HG03378 (cell line): Measurements from ENCODE around the gene MTX1.

Source experiments
- ATAC-seq: cut with Tn5 transposase; IDR thresholded peaks from one replicate; pipeline ENCODE4 v1.9.1; 2021; ENCODE audit warnings: mild to moderate bottlenecking, moderate library complexity; ENCODE audit not compliant: unreplicated experiment

Gene MTX1

DNA sequence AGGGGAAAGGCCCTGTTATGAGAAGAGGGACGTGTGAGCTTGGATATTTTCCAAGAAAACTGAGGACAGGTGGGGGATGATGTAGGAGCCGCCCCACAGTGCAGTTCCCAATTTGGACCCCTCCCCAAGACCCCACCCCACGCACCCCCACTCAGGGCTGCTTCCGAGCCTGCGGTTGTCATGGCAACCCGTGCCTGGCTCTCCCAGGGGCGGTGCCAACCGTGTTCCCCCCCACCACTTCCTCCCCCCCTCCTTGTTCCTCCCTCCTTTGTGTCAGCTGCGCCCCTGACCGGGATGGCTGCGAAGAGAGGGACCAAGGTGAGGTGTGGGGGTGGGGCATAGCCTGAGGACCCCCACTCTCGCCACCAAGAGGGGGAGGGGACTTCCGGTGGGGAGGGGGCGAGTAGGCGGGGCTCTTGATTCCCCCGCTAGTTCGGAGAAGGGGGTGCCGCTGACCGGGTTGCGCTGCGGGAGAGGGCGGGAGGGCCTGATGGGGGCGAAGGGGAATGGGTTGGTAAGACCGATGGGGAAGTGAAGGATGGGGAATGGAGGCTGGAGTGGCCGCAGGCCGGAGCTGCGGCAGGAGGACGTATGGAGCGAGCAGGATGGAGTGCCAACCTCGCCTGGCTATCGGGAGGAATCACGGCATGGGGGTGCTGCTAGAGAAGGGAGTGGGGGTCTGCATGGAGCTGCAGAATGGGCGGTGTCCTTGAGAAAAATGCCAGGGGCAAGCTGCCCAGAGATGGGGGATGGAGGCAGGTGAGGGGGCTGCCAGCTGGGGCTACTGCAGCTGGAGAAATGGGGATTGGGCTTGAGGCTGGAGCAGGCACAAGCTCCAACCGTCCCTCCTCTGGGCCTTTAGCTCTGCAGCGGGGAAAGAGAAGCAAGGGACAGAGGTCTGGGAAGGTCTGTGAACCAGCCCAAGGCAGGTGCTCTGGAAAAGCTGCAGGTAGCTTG, 33.9 kb upstream of the MTX1 start:
- no peak for ATAC-seq

GRCh38 chr1:155175281-155175926, 33.1 kb upstream of the MTX1 start:
- ATAC-seq, result no peak

- ATAC-seq, result no peak
Measured at GRCh38 chr1:155175927-155176371, 32.5 kb upstream of the MTX1 start.

- no peak for ATAC-seq
Measured at GRCh38 chr1:155176544-155177071, 31.9 kb upstream of the MTX1 start.

DNA sequence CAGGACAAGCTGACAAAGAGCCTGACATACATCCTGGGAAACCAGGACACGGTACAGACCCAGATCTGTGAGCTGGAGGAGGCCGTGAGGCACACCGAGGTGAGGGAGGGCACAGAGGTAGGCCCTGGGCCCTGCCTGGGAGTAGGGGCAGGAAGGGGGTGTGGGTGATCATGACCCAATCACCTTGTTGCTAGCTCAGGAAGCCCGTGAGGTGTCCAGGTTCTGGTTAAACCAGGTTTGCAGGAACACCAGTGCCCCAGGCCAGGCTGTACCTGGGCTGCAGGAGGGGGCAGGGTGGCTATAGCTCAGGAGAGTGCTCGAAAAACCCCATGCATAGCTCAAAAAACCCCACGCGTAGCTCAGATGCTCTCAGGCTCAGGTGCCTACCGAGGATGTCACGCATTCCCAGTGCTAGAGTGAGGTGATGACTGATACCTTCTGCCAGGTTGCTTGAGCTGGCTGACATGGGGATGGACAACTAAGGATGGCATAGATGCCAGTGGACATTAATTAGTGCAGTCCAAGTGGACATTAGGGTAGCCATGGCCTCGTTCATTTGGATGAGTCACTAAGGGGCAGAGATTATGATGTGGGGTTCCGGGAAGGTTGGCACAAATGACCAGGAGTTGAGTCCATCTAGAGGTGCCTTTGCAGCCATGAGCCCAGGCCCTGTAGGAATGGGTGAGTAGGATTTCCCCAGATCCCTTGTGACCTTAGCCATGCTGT, 31.1 kb upstream of the MTX1 start:
- ATAC-seq, result no peak

GRCh38 chr1:155177918-155178281, 30.6 kb upstream of the MTX1 start:
- no peak for ATAC-seq

GRCh38 chr1:155178441-155179111, 29.9 kb upstream of the MTX1 start:
- ATAC-seq, result no peak

DNA sequence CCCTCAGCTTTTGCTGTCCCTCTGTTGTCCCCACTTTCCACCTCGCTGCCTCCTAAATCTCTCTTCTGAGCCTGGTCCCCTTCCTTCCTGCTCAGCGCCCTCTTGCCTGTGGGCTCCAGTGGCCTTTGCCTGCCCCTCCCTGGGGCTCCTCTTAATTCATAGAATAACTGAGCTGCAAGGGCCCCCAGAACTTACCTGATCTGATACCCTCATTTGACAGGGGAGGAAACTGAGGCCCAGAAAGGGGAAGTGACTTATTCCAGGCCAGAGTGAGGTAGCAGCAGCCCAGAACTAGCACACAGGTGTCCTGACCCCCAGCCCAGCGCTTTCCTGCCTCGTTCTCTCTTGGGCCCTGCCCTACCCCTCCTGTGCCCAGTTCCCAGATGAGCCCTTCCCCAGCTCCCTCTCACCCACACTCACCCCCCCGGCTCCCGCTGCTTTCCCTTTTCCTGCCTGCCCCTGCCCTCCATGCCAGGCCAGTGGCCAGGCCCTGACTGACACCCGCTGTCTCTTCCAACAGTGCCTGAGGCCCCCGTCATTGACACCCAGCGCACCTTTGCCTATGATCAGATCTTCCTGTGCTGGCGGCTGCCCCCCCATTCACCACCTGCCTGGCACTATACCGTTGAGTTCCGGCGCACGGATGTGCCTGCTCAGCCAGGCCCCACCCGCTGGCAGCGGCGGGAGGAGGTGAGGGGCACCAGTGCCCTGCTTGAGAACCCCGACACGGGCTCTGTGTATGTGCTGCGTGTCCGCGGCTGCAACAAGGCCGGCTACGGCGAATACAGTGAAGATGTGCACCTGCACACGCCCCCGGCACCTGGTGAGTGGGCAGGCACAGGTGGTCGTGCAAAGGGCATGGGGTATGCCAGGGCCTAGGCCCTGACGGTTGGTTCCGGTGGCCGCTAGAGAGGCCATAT, 29.1 kb upstream of the MTX1 start:
- ATAC-seq, result no peak

GRCh38 chr1:155181371-155182051, 27.0 kb upstream of the MTX1 start:
- no peak for ATAC-seq

GRCh38 chr1:155182052-155182550, 26.4 kb upstream of the MTX1 start:
- ATAC-seq, result no peak

GRCh38 chr1:155183775-155184221, 24.7 kb upstream of the MTX1 start:
- no peak for ATAC-seq

- no peak for ATAC-seq
Measured at GRCh38 chr1:155184351-155184811, 24.1 kb upstream of the MTX1 start.

- peak; percentile 81 for ATAC-seq
Measured at GRCh38 chr1:155184835-155185782, 23.4 kb upstream of the MTX1 start.

DNA sequence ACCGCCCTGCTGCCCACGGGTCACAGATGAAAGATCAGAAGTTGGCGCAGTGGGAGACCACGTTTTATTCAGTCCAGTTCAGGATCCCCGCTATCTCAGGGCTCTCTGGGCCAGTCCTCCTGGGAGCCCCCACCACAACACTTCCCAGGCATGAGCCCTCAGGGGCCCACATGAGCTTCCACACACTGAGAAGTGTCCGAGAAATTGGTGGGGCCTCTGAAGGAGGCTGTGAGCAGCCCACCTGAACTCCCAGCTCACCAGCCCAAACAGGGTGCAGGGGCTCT, 22.8 kb upstream of the MTX1 start:
- ATAC-seq, result no peak

GRCh38 chr1:155186067-155186793, 22.3 kb upstream of the MTX1 start:
- no peak for ATAC-seq

- ATAC-seq, result no peak
Measured at GRCh38 chr1:155186794-155187455, 21.6 kb upstream of the MTX1 start.

- no peak for ATAC-seq
Measured at GRCh38 chr1:155187456-155187891, 21.0 kb upstream of the MTX1 start.
